Esophagus muscularis mucosa (tissue), 3 donors: ENCODE results near the gene PIK3C2B.

ENCODE experiments used
- CTCF ChIP-seq, 3 experiments: fragments of 200-600 bp in 2 of 3; fragments of 450-650 bp in 1 of 3; sonication (generic) in 2 of 3; IDR thresholded peaks; one replicate each; pipeline ENCODE4 v1.5.1; 2017 to 2019; ENCODE audit warnings: antibody characterized with exemption in 3 of 3, mild to moderate bottlenecking in 2 of 3, moderate library complexity in 1 of 3
- POLR2AphosphoS5 ChIP-seq, 2 donors: sonication (generic); formaldehyde crosslinking; IDR thresholded peaks; one replicate each; pipeline ENCODE4 v1.6.1; 2017; ENCODE audit warnings: antibody characterized with exemption in 2 of 2

- TF ChIP-seq CTCF (IDR thresholded peaks at IDR 0.05) (no peak), POLR2AphosphoS5 (IDR thresholded peaks at IDR 0.05) (no peak)
Measured at GRCh38 chr1:204493984-204494280, 673 bp downstream of the PIK3C2B start.
